Kidney glomerular epithelial cell (primary cell): Measurements from ENCODE around the gene NHERF1.

Source experiments
- DNase-seq: peaks from one replicate; lab custom pipeline; 2025; lab: John Stamatoyannopoulos, UW

NHERF1 gene

GRCh38 chr17:74748529-74749278 lies at the start of gene NHERF1:
Gene NHERF1, plus strand, starts transcription at chr17:74748628. Its CDS starts 219 bp downstream, at chr17:74748847.
- DNase-seq = peak; percentile 80

GRCh38 chr17:74699236-74699635 lies 49.2 kb upstream of the NHERF1 start:
- DNase-seq = no peak

GRCh38 chr17:74702116-74702871 lies 46.1 kb upstream of the NHERF1 start:
- no peak for DNase-seq

GRCh38 chr17:74703311-74703710 lies 45.1 kb upstream of the NHERF1 start:
- no peak for DNase-seq

GRCh38 chr17:74704544-74704943 lies 43.9 kb upstream of the NHERF1 start:
- DNase-seq = no peak

- no peak for DNase-seq
Observed at GRCh38 chr17:74711058-74711824, 37.2 kb upstream of the NHERF1 start.

- DNase-seq = no peak
Observed at GRCh38 chr17:74712301-74712700, 36.1 kb upstream of the NHERF1 start.

- DNase-seq = no peak
Observed at GRCh38 chr17:74712756-74713155, 35.7 kb upstream of the NHERF1 start, which contains the start of gene CD300LF. Gene CD300LF, minus strand, starts transcription at chr17:74712923. Its CDS starts 57 bp downstream, at chr17:74712866.

GRCh38 chr17:74713171-74713755 lies 35.2 kb upstream of the NHERF1 start:
- DNase-seq = no peak

GRCh38 chr17:74715144-74715543 lies 33.3 kb upstream of the NHERF1 start:
- no peak for DNase-seq

- DNase-seq = no peak
Observed at GRCh38 chr17:74720506-74720905, 27.9 kb upstream of the NHERF1 start.

- no peak for DNase-seq
Observed at GRCh38 chr17:74722782-74723181, 25.6 kb upstream of the NHERF1 start.

GRCh38 chr17:74723891-74724290 lies 24.5 kb upstream of the NHERF1 start:
- DNase-seq = no peak

- DNase-seq = no peak
Observed at GRCh38 chr17:74725111-74725510, 23.3 kb upstream of the NHERF1 start.

- DNase-seq = no peak
Observed at GRCh38 chr17:74728033-74728701, 20.3 kb upstream of the NHERF1 start.

GRCh38 chr17:74728702-74729075 lies 19.7 kb upstream of the NHERF1 start:
- DNase-seq = no peak

- DNase-seq = no peak
Observed at GRCh38 chr17:74729368-74729767, 19.1 kb upstream of the NHERF1 start.

- no peak for DNase-seq
Observed at GRCh38 chr17:74729866-74730265, 18.6 kb upstream of the NHERF1 start.

GRCh38 chr17:74730491-74731346 lies 17.7 kb upstream of the NHERF1 start:
- no peak for DNase-seq

GRCh38 chr17:74731347-74731605 lies 17.2 kb upstream of the NHERF1 start:
- no peak for DNase-seq
